Stimulated activated CD4-positive, alpha-beta T cell treated with anti-CD3 and anti-CD28 coated beads, TNF-alpha, amount 100 ng/mL, for 48 hours (primary cell): ENCODE measurements around the gene MFAP3L.

Experiments
- DNase-seq, 3 donors: peaks; one replicate each; pipeline ENCODE4 v3.0.0-alpha.2; 2020; ENCODE audit warnings: low read depth in 3 of 3

The MFAP3L gene

GRCh38 chr4:169941141-169941540 lies 85.1 kb downstream of the MFAP3L start:
- DNase-seq, result no peak

DNA sequence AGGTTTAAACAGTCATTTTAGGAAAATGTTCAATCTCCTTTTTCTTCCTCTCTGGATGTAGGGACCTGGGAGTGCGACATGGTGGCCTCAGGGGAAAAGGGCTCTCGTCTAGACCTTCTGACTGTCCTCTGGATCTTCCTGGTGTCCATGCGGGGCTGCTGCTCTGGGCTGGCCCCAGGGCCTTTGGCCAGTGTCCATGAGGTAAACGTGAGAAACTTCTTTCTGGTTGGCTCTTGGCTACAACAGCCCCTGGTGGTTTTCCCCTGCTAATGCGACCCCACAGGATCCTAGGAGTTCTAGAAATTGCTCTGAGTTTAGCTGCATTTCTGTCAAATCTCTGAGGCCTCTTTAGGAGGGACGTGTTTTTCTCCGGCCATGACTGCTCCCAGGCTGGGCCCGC lies 85.7 kb downstream of the MFAP3L start:
- DNase-seq, result no peak
